GM12801 (cell line): ENCODE measurements around the gene HMCN2.

Source experiments
- TF ChIP-seq, protein P1 (sequence below): IDR thresholded peaks from one replicate; pipeline ENCODE4 v1.5.1; 2011; ENCODE audit warnings: control low read depth; ENCODE audit not compliant: insufficient read length; ENCODE audit errors: extremely low read depth

HMCN2 gene

DNA sequence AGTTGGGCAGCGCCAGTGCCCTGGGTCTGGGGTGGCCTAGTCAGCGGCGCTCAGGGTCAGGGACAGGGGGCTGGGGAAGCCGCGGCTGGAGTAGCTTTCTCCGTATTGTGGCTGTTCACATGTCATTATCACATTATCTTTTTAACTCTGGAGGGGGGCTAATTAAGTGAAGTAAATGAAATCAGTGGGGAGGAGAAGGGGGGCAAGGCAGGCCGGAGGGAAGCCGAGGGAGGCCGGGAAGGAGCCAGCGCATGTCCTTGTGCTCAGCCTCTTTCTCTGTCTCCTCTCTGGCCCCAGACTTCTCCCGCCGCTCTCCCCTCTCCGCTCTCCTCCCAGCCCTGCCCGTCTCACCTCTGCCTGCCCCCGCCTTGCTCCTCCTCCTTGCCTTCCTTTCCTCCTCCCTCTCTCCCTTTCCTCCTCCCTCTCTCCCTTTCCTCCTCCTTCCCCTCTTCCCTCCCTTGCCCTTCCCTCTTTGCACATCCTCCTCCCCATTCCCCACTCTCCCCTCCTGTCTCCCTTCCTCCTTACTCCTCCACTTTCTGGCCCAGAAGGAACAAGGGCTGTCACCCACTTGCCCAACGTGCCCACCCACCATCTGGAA is 217.9 kb downstream of the HMCN2 start:
- TF ChIP-seq, protein P1, sequence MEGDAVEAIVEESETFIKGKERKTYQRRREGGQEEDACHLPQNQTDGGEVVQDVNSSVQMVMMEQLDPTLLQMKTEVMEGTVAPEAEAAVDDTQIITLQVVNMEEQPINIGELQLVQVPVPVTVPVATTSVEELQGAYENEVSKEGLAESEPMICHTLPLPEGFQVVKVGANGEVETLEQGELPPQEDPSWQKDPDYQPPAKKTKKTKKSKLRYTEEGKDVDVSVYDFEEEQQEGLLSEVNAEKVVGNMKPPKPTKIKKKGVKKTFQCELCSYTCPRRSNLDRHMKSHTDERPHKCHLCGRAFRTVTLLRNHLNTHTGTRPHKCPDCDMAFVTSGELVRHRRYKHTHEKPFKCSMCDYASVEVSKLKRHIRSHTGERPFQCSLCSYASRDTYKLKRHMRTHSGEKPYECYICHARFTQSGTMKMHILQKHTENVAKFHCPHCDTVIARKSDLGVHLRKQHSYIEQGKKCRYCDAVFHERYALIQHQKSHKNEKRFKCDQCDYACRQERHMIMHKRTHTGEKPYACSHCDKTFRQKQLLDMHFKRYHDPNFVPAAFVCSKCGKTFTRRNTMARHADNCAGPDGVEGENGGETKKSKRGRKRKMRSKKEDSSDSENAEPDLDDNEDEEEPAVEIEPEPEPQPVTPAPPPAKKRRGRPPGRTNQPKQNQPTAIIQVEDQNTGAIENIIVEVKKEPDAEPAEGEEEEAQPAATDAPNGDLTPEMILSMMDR, result no peak
